NCI-H1048 (cell line): ENCODE data around the gene SPPL2B.
"Not testable (repeated sequence)": the region's sequence is repeated elsewhere in the genome, so short reads cannot be mapped to it uniquely, and the experiment has no call there.

Experiments
- DNase-seq: peaks from one replicate; lab custom pipeline; 2025; lab: John Stamatoyannopoulos, UW

Gene SPPL2B

GRCh38 chr19:2328401-2329148, at the start of gene SPPL2B, which contains the start of gene LSM7:
Gene SPPL2B, plus strand, starts transcription at chr19:2328684. Its CDS starts 26 bp downstream, at chr19:2328710.
Gene LSM7, minus strand, starts transcription at chr19:2328586. Its CDS starts 20 bp downstream, at chr19:2328566.
- DNase-seq: peak; percentile 75

- DNase-seq: no peak
These were observed 47.7 kb upstream of the SPPL2B start for GRCh38 chr19:2280633-2281264.

- DNase-seq: not testable (repeated sequence)
These were observed 47.0 kb upstream of the SPPL2B start for GRCh38 chr19:2281265-2282061.

- no peak for DNase-seq
These were observed 46.2 kb upstream of the SPPL2B start, which contains the start of gene PEAK3 for GRCh38 chr19:2282062-2282861. Gene PEAK3, minus strand, starts transcription at chr19:2282175. Its CDS starts 1,244 bp downstream, at chr19:2280931.

GRCh38 chr19:2282862-2283237, 45.6 kb upstream of the SPPL2B start:
- DNase-seq: no peak

- DNase-seq: no peak
These were observed 44.5 kb upstream of the SPPL2B start for GRCh38 chr19:2283835-2284507.

GRCh38 chr19:2286402-2287140, 41.9 kb upstream of the SPPL2B start:
- no peak for DNase-seq

GRCh38 chr19:2287585-2288337, 40.7 kb upstream of the SPPL2B start:
- DNase-seq: no peak

GRCh38 chr19:2288338-2288817, 40.1 kb upstream of the SPPL2B start:
- no peak for DNase-seq

- DNase-seq: no peak
These were observed 39.4 kb upstream of the SPPL2B start for GRCh38 chr19:2288818-2289713.

GRCh38 chr19:2289714-2290435, 38.6 kb upstream of the SPPL2B start:
- DNase-seq: no peak

- no peak for DNase-seq
These were observed 37.9 kb upstream of the SPPL2B start for GRCh38 chr19:2290441-2291184.

- DNase-seq: no peak
These were observed 37.2 kb upstream of the SPPL2B start for GRCh38 chr19:2291185-2291751.

- no peak for DNase-seq
These were observed 33.7 kb upstream of the SPPL2B start for GRCh38 chr19:2294687-2295335.

GRCh38 chr19:2296141-2296540, 32.3 kb upstream of the SPPL2B start:
- DNase-seq: no peak

GRCh38 chr19:2300533-2300932, 28.0 kb upstream of the SPPL2B start:
- no peak for DNase-seq
